ENCODE data around the gene RAX. TPM values are rescaled to one million over a fixed set of nuclear protein-coding genes. Genes with fewer than 3 reads are reported as not detected.

RAX gene
- total RNA-seq, 1 donor from 2014 or later, result not detected

DNA sequence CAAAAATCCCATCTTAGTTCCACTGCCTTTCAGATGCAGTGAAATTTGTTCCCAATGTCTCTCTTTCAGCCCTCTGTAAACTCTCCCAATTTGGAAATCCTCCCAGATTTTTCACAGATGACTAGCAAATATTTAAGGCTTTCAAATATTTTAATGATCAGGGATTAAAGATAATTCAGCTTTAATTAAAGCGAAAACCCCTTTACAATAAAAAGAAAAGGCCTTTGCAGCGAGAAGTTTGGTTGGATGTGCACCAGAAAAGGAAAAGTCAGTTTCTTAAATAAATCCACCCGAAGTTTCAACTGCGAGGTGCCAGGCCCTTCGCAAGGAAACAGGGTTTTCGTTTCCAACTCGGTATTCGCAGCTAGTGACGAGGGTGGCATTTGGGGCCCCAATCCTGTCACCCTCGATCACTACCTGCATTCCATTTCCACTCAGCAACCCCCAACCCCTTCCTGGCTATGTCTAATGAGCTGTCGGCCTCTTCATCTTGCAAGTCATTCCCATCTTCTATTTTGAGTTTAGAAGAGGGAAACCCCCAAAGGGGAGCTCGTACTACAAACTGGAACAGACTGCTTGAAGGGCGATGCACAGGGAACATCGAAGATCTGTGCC is 1.5 kb downstream of the RAX start:
- Histone ChIP-seq H3K9me3 (no peaks in the 10 kb centered on the region), H3K4me1 (peaks cover 33% of the 10 kb centered on the region), H3K36me3 (no peaks in the 10 kb centered on the region), H3K4me3 (peak overlapping the region in 1 of 2 donors; percentile 42), H3K27me3 (peaks cover 29% of the 10 kb centered on the region), H3K27ac (no peak overlapping the region)
- no peak for DNase-seq (ENCODE audit: extremely low spot score in 2 of 2)
- TF ChIP-seq POLR2A (IDR thresholded peaks at IDR 0.05) (no peak), POLR2AphosphoS5 (IDR thresholded peaks at IDR 0.05; ENCODE audit: insufficient read depth in 1 of 2, low read depth in 1 of 2) (no peak)
- TF ChIP-seq, protein P1, sequence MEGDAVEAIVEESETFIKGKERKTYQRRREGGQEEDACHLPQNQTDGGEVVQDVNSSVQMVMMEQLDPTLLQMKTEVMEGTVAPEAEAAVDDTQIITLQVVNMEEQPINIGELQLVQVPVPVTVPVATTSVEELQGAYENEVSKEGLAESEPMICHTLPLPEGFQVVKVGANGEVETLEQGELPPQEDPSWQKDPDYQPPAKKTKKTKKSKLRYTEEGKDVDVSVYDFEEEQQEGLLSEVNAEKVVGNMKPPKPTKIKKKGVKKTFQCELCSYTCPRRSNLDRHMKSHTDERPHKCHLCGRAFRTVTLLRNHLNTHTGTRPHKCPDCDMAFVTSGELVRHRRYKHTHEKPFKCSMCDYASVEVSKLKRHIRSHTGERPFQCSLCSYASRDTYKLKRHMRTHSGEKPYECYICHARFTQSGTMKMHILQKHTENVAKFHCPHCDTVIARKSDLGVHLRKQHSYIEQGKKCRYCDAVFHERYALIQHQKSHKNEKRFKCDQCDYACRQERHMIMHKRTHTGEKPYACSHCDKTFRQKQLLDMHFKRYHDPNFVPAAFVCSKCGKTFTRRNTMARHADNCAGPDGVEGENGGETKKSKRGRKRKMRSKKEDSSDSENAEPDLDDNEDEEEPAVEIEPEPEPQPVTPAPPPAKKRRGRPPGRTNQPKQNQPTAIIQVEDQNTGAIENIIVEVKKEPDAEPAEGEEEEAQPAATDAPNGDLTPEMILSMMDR (IDR thresholded peaks at IDR 0.05), result no peak
- intact Hi-C loops (cut with DNase I), result no loop called here

GRCh38 chr18:59270689-59271257 is 2.5 kb downstream of the RAX start:
- intact Hi-C loops (cut with DNase I), result no loop called here
- TF ChIP-seq POLR2AphosphoS5 (IDR thresholded peaks at IDR 0.05; ENCODE audit: insufficient read depth in 1 of 2, low read depth in 1 of 2) (no peak), POLR2A (IDR thresholded peaks at IDR 0.05) (no peak)
- TF ChIP-seq, protein P1 (IDR thresholded peaks at IDR 0.05), result no peak
- Histone ChIP-seq H3K27ac (no peak overlapping the region), H3K4me3 (no peak overlapping the region), H3K27me3 (peaks cover 29% of the 10 kb centered on the region), H3K9me3 (no peaks in the 10 kb centered on the region), H3K4me1 (peaks cover 35% of the 10 kb centered on the region), H3K36me3 (no peaks in the 10 kb centered on the region)
- DNase-seq (ENCODE audit: extremely low spot score in 2 of 2), result no peak

GRCh38 chr18:59269563-59270119 is 3.6 kb downstream of the RAX start:
- intact Hi-C loops (cut with DNase I), result no loop called here
- H3K4me1 ChIP-seq, result peaks cover 46% of the 10 kb centered on the region
- TF ChIP-seq, protein P1 (IDR thresholded peaks at IDR 0.05), result no peak

GRCh38 chr18:59268721-59269562 is 4.3 kb downstream of the RAX start:
- Histone ChIP-seq H3K4me1 (peaks cover 42% of the 10 kb centered on the region), H3K9me3 (no peaks in the 10 kb centered on the region), H3K4me3 (peak overlapping the region in 1 of 2 donors; percentile 34), H3K36me3 (no peaks in the 10 kb centered on the region), H3K27ac (no peak overlapping the region), H3K27me3 (peaks cover 38% of the 10 kb centered on the region)
- no peak for DNase-seq (ENCODE audit: extremely low spot score in 2 of 2)
- intact Hi-C loops (cut with DNase I), result no loop called here
- TF ChIP-seq POLR2AphosphoS5 (IDR thresholded peaks at IDR 0.05; ENCODE audit: insufficient read depth in 1 of 2, low read depth in 1 of 2), result no peak
- TF ChIP-seq, protein P1 (IDR thresholded peaks at IDR 0.05), result no peak
- TF ChIP-seq POLR2A (IDR thresholded peaks at IDR 0.05), result no peak

More at GRCh38 chr18:59269563-59270119, 3.6 kb downstream of the RAX start:
- Histone ChIP-seq H3K27me3 (peaks cover 37% of the 10 kb centered on the region), H3K27ac (no peak overlapping the region), H3K4me3 (peak overlapping the region in 1 of 2 donors; percentile 34), H3K36me3 (no peaks in the 10 kb centered on the region), H3K9me3 (no peaks in the 10 kb centered on the region)
- DNase-seq (ENCODE audit: extremely low spot score in 2 of 2), result no peak
